Measurements from ENCODE around the gene OLIG1. TPM values are rescaled to one million over a fixed set of nuclear protein-coding genes. Genes with fewer than 3 reads are reported as not detected.

The OLIG1 gene
- total RNA-seq, 1 donor from 2014 or later, result not detected

- DNase-seq (ENCODE audit: low spot score), result no peak
These were observed 6.5 kb upstream of the OLIG1 start for GRCh38 chr21:33063375-33063883.

- DNase-seq (ENCODE audit: low spot score), result no peak
These were observed 5.9 kb upstream of the OLIG1 start for GRCh38 chr21:33063907-33064622.

- no peak for DNase-seq (ENCODE audit: low spot score)
These were observed 5.1 kb upstream of the OLIG1 start for GRCh38 chr21:33064623-33065390.

- DNase-seq (ENCODE audit: low spot score), result no peak
These were observed 2.9 kb upstream of the OLIG1 start for GRCh38 chr21:33067043-33067442.

GRCh38 chr21:33067457-33067856 is 2.5 kb upstream of the OLIG1 start:
- no peak for DNase-seq (ENCODE audit: low spot score)

- DNase-seq (ENCODE audit: low spot score), result no peak
These were observed 698 bp upstream of the OLIG1 start for GRCh38 chr21:33069243-33069642.

DNA sequence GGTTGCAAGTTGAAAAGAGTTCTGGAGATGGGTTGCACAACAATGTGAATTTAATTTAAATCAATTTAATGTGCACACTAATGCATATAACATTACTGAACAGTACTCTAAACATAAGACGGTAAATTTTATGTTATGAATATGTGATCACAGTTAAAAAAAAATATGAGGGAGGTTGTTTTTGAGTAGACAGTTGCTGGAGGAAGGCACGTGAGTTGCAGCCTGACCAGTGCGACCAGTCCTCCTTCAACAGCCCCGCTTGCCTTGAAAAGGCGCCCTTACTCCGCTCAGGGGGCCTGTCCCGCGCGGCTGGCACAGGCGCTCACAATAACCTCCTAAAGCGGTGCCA is 322 bp upstream of the OLIG1 start:
- no peak for DNase-seq (ENCODE audit: low spot score)

DNA sequence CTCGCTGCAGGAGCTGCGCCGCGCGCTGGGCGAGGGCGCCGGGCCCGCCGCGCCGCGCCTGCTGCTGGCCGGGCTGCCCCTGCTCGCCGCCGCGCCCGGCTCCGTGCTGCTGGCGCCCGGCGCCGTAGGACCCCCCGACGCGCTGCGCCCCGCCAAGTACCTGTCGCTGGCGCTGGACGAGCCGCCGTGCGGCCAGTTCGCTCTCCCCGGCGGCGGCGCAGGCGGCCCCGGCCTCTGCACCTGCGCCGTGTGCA is 730 bp downstream of the OLIG1 start:
- DNase-seq (ENCODE audit: low spot score), result no peak

DNA sequence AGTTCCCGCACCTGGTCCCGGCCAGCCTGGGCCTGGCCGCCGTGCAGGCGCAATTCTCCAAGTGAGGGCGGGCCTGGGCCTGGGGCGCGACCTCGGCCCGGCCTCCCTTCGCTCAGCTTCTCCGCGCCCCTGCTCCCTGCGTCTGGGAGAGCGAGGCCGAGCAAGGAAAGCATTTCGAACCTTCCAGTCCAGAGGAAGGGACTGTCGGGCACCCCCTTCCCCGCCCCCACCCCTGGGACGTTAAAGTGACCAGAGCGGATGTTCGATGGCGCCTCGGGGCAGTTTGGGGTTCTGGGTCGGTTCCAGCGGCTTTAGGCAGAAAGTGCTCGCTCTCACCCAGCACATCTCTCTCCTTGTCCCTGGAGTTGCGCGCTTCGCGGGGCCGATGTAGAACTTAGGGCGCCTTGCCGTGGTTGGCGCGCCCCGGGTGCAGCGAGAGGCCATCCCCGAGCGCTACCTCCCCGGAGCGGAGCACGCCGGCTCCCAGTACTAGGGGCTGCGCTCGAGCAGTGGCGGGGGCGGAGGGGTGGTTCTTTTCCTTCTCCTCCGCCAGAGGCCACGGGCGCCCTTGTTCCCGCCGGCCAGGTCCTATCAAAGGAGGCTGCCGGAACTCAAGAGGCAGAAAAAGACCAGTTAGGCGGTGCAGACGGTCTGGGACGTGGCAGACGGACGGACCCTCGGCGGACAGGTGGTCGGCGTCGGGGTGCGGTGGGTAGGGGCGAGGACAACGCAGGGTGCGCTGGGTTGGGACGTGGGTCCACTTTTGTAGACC is 1.2 kb downstream of the OLIG1 start:
- DNase-seq (ENCODE audit: low spot score), result no peak

DNA sequence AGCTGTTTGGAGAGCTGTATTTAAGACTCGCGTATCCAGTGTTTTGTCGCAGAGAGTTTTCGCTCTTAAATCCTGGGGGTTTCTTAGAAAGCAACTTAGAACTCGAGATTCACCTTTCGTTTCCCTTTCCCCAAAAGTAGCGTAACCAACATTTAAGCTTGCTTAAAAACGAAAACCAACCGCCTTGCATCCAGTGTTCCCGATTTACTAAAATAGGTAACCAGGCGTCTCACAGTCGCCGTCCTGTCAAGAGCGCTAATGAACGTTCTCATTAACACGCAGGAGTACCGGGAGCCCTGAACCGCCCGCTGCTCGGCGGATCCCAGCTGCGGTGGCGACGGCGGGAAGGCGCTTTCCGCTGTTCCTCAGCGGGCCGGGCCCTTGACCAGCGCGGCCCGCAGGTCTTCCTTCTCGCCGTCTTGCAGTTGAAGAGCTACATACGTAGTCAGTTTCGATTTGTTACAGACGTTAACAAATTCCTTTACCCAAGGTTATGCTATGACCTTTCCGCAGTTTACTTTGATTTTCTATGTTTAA is 1.9 kb downstream of the OLIG1 start:
- DNase-seq (ENCODE audit: low spot score), result no peak

- DNase-seq (ENCODE audit: low spot score), result no peak
These were observed 3.7 kb downstream of the OLIG1 start for GRCh38 chr21:33073636-33074035.

GRCh38 chr21:33075128-33075527 is 5.2 kb downstream of the OLIG1 start:
- DNase-seq (ENCODE audit: low spot score), result peak; percentile 83

DNA sequence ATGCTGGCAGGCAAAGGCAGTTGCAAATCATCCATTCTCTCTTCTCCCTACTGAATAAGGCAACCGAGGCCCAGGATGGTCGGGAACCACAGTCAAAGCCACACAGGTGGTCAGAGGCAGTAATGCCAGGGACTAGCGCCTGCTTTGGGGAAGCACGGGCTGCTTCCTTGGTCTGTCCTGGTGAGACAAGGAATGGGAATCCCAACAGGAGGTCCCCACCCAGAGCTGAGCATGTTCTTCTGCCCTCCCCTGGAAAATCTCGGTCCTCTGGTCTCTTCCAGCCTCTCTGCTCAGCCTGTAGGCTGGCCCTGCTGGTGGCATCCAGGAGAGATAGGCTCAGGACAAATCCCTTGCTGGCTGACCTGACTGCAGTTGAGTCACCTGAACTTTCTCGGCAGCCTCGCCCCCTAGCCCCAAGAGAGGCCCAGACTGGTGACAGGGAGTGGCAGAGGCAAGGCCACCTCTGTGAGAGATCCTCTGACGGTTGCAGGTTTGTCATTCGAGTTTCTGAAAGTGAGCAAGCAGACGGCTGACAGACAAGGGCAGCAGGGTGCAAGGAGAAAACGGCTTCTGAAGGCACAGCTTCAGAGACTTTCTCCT is 5.8 kb downstream of the OLIG1 start:
- DNase-seq (ENCODE audit: low spot score), result no peak

GRCh38 chr21:33076600-33077329 is 6.8 kb downstream of the OLIG1 start:
- DNase-seq (ENCODE audit: low spot score), result no peak

DNA sequence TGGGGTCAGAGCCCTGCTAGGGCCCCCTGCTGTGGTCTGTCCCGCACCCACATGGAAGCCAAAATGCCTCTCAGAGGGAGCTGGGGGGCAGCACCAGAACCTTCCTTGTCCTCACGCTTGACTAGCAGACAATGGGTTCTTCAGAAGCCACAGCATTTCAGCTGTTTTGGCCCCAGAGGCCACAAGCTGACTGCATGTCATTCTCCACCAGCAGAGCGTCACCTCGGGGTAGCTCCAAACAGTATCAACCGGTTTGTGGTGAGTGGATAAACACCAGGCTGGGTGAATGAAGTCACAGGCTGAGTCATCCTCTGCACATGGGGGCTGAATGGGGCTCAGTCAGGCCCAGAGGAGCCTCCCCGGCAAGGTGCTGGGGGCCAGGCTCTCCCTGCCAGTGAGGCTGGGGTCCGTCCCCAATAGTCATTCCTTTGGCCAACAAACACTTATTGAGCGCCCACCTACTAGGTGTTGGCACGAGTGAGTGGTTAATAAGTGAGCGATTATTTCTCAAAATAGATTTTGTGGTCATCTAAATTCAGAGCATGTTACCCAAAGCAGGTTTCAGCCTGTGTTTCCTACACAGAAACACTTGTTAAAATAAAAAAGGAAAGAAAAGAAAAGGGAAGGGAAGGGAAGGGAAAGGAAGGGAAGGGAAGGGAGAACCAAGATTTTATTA is 9.1 kb downstream of the OLIG1 start:
- peak; percentile 56 for DNase-seq (ENCODE audit: low spot score)

DNA sequence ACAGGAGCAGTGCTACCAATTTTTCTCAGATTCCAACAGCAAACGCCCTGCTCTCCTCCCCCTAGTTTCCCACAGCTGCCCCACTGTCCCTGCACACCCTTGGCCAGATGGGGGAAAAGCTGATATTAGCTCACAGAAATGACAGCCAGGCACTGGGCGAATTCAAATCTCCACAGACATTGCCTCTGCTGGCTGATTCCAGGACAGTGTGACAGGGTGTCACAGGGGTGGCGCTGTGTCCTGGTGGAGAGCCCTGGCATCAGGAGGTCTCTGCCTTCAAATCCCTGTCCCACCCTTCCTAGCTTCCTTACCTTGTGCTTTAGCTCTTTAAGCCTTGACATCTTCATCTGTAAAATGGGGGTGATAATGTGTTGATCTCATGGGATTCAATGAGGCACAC is 10.4 kb downstream of the OLIG1 start:
- no peak for DNase-seq (ENCODE audit: low spot score)

- DNase-seq (ENCODE audit: low spot score), result no peak
These were observed 10.8 kb downstream of the OLIG1 start for GRCh38 chr21:33080776-33081175.

GRCh38 chr21:33088384-33088783 is 18.4 kb downstream of the OLIG1 start:
- DNase-seq (ENCODE audit: low spot score), result no peak

- DNase-seq (ENCODE audit: low spot score), result no peak
These were observed 19.6 kb downstream of the OLIG1 start for GRCh38 chr21:33089395-33090119.

GRCh38 chr21:33096426-33096825 is 26.5 kb downstream of the OLIG1 start:
- no peak for DNase-seq (ENCODE audit: low spot score)
